ENCODE measurements around the gene C19orf85. TPM values are rescaled to one million over a fixed set of nuclear protein-coding genes. Genes with fewer than 3 reads are reported as not detected.

The C19orf85 gene
- total and polyA plus RNA-seq, 10 of the 15 experiments (the other 5 are each of a cell fraction or from before 2014, with no cell fraction given) = not detected

DNA sequence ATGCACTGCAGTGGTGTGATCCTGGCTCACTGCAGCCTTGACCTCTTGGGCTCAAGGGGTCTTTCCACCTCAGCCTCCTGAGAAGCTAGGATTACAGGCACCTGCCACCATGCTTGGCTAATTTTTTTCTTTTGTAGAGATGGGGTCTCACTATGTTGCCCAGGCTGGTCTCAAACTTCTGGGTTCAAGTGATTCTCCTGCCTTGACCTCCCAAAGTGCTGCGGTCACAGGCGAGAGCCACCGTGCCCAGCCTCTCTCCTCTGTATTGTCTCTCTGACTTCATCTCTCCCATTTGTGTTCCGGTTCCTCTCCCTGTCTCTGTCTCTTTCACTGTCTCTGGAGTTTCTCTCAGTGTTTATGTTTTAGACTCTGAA lies 1.7 kb upstream of the C19orf85 start:
- in situ Hi-C loops (cut with MboI) (no loop called here), intact Hi-C loops (cut with micrococcal nuclease; ENCODE audit: unreplicated experiment) (loop anchor here (5.0 kb wide), 1 partner anchor 166 kb away; no protein-coding TSS in a partner anchor)
- Histone ChIP-seq H3K4me2 (ENCODE audit: control insufficient read depth, insufficient read depth) (no peak overlapping the region), H3K36me3 (ENCODE audit: control insufficient read depth in 2 of 2, insufficient read depth in 2 of 2, low read length in 1 of 2) (no peaks in the 10 kb centered on the region), H2AFZ (ENCODE audit: control insufficient read depth, low read depth, low read length) (no peak overlapping the region), H3K9me3 (replicated peaks; ENCODE audit: control insufficient read depth, insufficient read depth, low read length) (no peaks in the 10 kb centered on the region), H3K4me3 (no peak overlapping the region), H3K4me1 (ENCODE audit: control insufficient read depth, insufficient read depth, low read length) (no peaks in the 10 kb centered on the region), H3K27me3 (replicated peaks in 1 of 2; ENCODE audit: control insufficient read depth in 2 of 2, insufficient read depth in 2 of 2, low read length in 1 of 2) (no peaks in the 10 kb centered on the region), H3K79me2 (ENCODE audit: control insufficient read depth, insufficient read depth, low read length) (peaks cover 2% of the 10 kb centered on the region), H4K20me1 (ENCODE audit: control insufficient read depth, insufficient read depth) (no peaks in the 10 kb centered on the region), H3K9ac (ENCODE audit: control insufficient read depth, insufficient read depth, low read length) (no peak overlapping the region), H3K27ac (ENCODE audit: control insufficient read depth, insufficient read depth) (no peak overlapping the region)
- POLR2A ChIA-PET = interaction anchor here (2.6 kb wide), 1 partner anchor 10 kb away, joined by 8 read pairs; the partner anchor contains the start of gene ZNF628
- RAD21 ChIA-PET (ENCODE audit: unreplicated experiment) = interaction anchor here (1.6 to 2.8 kb wide), 3 partner anchors 10 to 166 kb away, joined by 13 to 34 read pairs (median 17); partner anchors contain the start of gene ZNF628
- TF ChIP-seq GABPA (IDR thresholded peaks at IDR 0.05; ENCODE audit: low read depth) (no peak), HDGF (IDR thresholded peaks at IDR 0.05) (no peak), JUNB (IDR thresholded peaks at IDR 0.05) (no peak), EZH2 (IDR thresholded peaks at IDR 0.05; ENCODE audit: borderline replicate concordance, control insufficient read depth, low read depth, low read length) (no peak), POU2F2 (IDR thresholded peaks at IDR 0.05; ENCODE audit: borderline replicate concordance, low read depth, low read length) (no peak), ETV6 (conservative IDR thresholded peaks at IDR 0.05 in 1 of 2, IDR thresholded peaks at IDR 0.05 in 1 of 2; ENCODE audit: borderline replicate concordance in 1 of 2, low read depth in 1 of 2) (no peak), WRNIP1 (IDR thresholded peaks at IDR 0.05; ENCODE audit: borderline replicate concordance, low read depth, low read length) (no peak), IRF4 (IDR thresholded peaks at IDR 0.05; ENCODE audit: low read depth, low read length) (no peak)
- TF ChIP-seq, protein P1, sequence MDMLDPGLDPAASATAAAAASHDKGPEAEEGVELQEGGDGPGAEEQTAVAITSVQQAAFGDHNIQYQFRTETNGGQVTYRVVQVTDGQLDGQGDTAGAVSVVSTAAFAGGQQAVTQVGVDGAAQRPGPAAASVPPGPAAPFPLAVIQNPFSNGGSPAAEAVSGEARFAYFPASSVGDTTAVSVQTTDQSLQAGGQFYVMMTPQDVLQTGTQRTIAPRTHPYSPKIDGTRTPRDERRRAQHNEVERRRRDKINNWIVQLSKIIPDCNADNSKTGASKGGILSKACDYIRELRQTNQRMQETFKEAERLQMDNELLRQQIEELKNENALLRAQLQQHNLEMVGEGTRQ (IDR thresholded peaks at IDR 0.05; ENCODE audit: borderline replicate concordance, low read depth, low read length) = no peak
- DNase-seq (ENCODE audit: low read depth, low spot score) (no peak), ATAC-seq (no peak), FAIRE-seq (no peak)
- WGBS (ENCODE audit: insufficient coverage, insufficient replicate concordance, low lambda C conversion rate, missing lambda C conversion rate) = 55% methylated on average over 4 of the region's 4 CpGs
- SMC1A ChIA-PET (ENCODE audit: uncharacterized antibody, unreplicated experiment) = interaction anchor here (1.6 to 2.3 kb wide), 3 partner anchors 11 to 165 kb away, joined by 6 to 19 read pairs (median 8); partner anchors contain the start of gene ZNF628
- BruUV-seq (replicated peaks) = no TSS peak
- CTCF ChIA-PET = interaction anchor here (0.6 to 4.8 kb wide), 8 partner anchors 10 to 684 kb away, joined by 3 to 88 read pairs (median 6); partner anchors contain the start of genes TMEM238 and ZNF628

Data from GM12878 (cell line).